Trophoblast cell (in vitro differentiated cells and primary cell): ENCODE measurements around the gene TXN.

Source experiments
- DNase-seq, 2 donors: peaks; one replicate each; pipeline ENCODE4 v3.0.0-alpha.2; 2016
- H2AFZ ChIP-seq: 2 replicates; pipeline ENCODE4 v1.6.1; 2013; ENCODE audit warnings: low read length, moderate library complexity, mild to moderate bottlenecking; ENCODE audit not compliant: insufficient read depth, poor library complexity
- H2AK5ac ChIP-seq: 2 replicates; pipeline ENCODE4 v1.6.1; 2013; ENCODE audit warnings: mild to moderate bottlenecking, low read length
- H2BK120ac ChIP-seq: 2 replicates; pipeline ENCODE4 v1.6.1; 2013; ENCODE audit warnings: low read length, mild to moderate bottlenecking, moderate library complexity; ENCODE audit not compliant: insufficient read depth, poor library complexity
- H2BK12ac ChIP-seq: 2 replicates; pipeline ENCODE4 v1.6.1; 2013; ENCODE audit warnings: mild to moderate bottlenecking, low read length, moderate library complexity
- H2BK5ac ChIP-seq: 2 replicates; pipeline ENCODE4 v1.6.1; 2013; ENCODE audit warnings: low read length, low read depth, moderate library complexity, mild to moderate bottlenecking; ENCODE audit not compliant: poor library complexity
- H3K14ac ChIP-seq: 2 replicates; pipeline ENCODE4 v1.6.1; 2013; ENCODE audit warnings: mild to moderate bottlenecking, low read length
- H3K18ac ChIP-seq: 2 replicates; pipeline ENCODE4 v1.6.1; 2013; ENCODE audit warnings: mild to moderate bottlenecking, low read length
- H3K23ac ChIP-seq: 2 replicates; pipeline ENCODE4 v1.6.1; 2013; ENCODE audit warnings: low read length
- H3K27ac ChIP-seq: 2 replicates; pipeline ENCODE4 v1.5.1; 2013; ENCODE audit warnings: low read depth, mild to moderate bottlenecking, inconsistent platforms, low read length, moderate library complexity
- H3K27me3 ChIP-seq: 2 replicates; pipeline ENCODE4 v1.6.1; 2013; ENCODE audit warnings: inconsistent platforms, mild to moderate bottlenecking, low read length, moderate library complexity; ENCODE audit not compliant: insufficient read depth
- H3K36me3 ChIP-seq, 2 experiments: 1 replicate in 1 of 2; 2 replicates in 1 of 2; pipeline ENCODE4 v1.6.1; 2013; ENCODE audit warnings: low read length in 2 of 2, mild to moderate bottlenecking in 2 of 2, moderate library complexity in 1 of 2; ENCODE audit not compliant: insufficient read depth in 2 of 2, control insufficient read depth in 1 of 2
- H3K4ac ChIP-seq: 2 replicates; pipeline ENCODE4 v1.6.1; 2013; ENCODE audit warnings: low read depth, mild to moderate bottlenecking, low read length, moderate library complexity
- H3K4me1 ChIP-seq, 2 experiments: 1 replicate in 1 of 2; 2 replicates in 1 of 2; pipeline ENCODE4 v1.6.1; 2013; ENCODE audit warnings: low read length in 2 of 2, mild to moderate bottlenecking in 2 of 2, moderate library complexity in 1 of 2; ENCODE audit not compliant: insufficient read depth in 2 of 2, control insufficient read depth in 1 of 2
- H3K4me2 ChIP-seq: 2 replicates; pipeline ENCODE4 v1.6.1; 2013; ENCODE audit warnings: inconsistent platforms, mild to moderate bottlenecking, low read length, moderate library complexity
- H3K4me3 ChIP-seq: 2 replicates; pipeline ENCODE4 v1.5.1; 2013; ENCODE audit warnings: mild to moderate bottlenecking, low read depth, low read length, inconsistent platforms
- H3K79me1 ChIP-seq: one replicate; pipeline ENCODE4 v1.6.1; 2013; ENCODE audit warnings: low read length
- H3K79me2 ChIP-seq: 2 replicates; pipeline ENCODE4 v1.6.1; 2013; ENCODE audit warnings: low read length, mild to moderate bottlenecking; ENCODE audit not compliant: control insufficient read depth, insufficient read depth, poor library complexity
- H3K9ac ChIP-seq: 2 replicates; pipeline ENCODE4 v1.6.1; 2013; ENCODE audit warnings: mild to moderate bottlenecking, low read length
- H3K9me3 ChIP-seq: 2 replicates; pipeline ENCODE4 v1.6.1; 2013; ENCODE audit warnings: low read depth, mild to moderate bottlenecking, control low read depth, inconsistent platforms, low read length; ENCODE audit not compliant: insufficient read depth
- H4K12ac ChIP-seq: 2 replicates; pipeline ENCODE4 v1.6.1; 2013; ENCODE audit warnings: low read depth, mild to moderate bottlenecking, low read length, moderate library complexity
- H4K8ac ChIP-seq: 2 replicates; pipeline ENCODE4 v1.6.1; 2013; ENCODE audit warnings: low read depth, mild to moderate bottlenecking, low read length, moderate library complexity
- H4K91ac ChIP-seq: one replicate; pipeline ENCODE4 v1.6.1; 2013; ENCODE audit warnings: low read depth, mild to moderate bottlenecking, low read length, moderate library complexity
- WGBS: extraction: QIAGEN DNeasy Blood & Tissue Kit; methylation state at CpG from one replicate; pipeline ENCODE4 v1.1.7; 2013; ENCODE audit warnings: missing lambda C conversion rate; ENCODE audit not compliant: insufficient read length, insufficient coverage; ENCODE audit errors: extremely low coverage; 5-methylcytosine and 5-hydroxymethylcytosine counted together

The TXN gene

GRCh38 chr9:110224583-110224982 is 31.7 kb downstream of the TXN start:
- Histone ChIP-seq H3K4me1 (no peaks in the 10 kb centered on the region), H3K27me3 (no peaks in the 10 kb centered on the region), H3K14ac (no peak overlapping the region), H4K91ac (no peak overlapping the region), H2BK12ac (no peak overlapping the region), H3K23ac (no peak overlapping the region), H2BK120ac (no peak overlapping the region), H2BK5ac (no peak overlapping the region), H3K4me3 (no peak overlapping the region), H2AK5ac (no peak overlapping the region), H3K79me2 (no peaks in the 10 kb centered on the region), H3K4me2 (no peak overlapping the region), H4K12ac (no peak overlapping the region), H3K27ac (no peak overlapping the region), H3K36me3 (no peaks in the 10 kb centered on the region), H3K79me1 (no peaks in the 10 kb centered on the region), H3K9me3 (no peaks in the 10 kb centered on the region), H2AFZ (no peak overlapping the region), H4K8ac (no peak overlapping the region), H3K4ac (no peak overlapping the region), H3K18ac (no peak overlapping the region), H3K9ac (no peak overlapping the region)
- DNase-seq, result no peak
- WGBS, result no CpG with 5 or more reads among the region's 3 CpGs

- Histone ChIP-seq H3K18ac (no peak overlapping the region), H3K79me1 (no peaks in the 10 kb centered on the region), H3K23ac (no peak overlapping the region), H3K9me3 (no peaks in the 10 kb centered on the region), H4K12ac (no peak overlapping the region), H4K8ac (no peak overlapping the region), H3K27me3 (no peaks in the 10 kb centered on the region), H3K79me2 (no peaks in the 10 kb centered on the region), H3K4me2 (no peak overlapping the region), H2BK120ac (no peak overlapping the region), H2AFZ (no peak overlapping the region), H2BK5ac (no peak overlapping the region), H3K4ac (no peak overlapping the region), H2BK12ac (no peak overlapping the region), H4K91ac (no peak overlapping the region), H3K4me3 (no peak overlapping the region), H3K36me3 (no peaks in the 10 kb centered on the region), H3K27ac (no peak overlapping the region), H2AK5ac (no peak overlapping the region), H3K9ac (no peak overlapping the region), H3K4me1 (no peaks in the 10 kb centered on the region), H3K14ac (no peak overlapping the region)
- no CpG with 5 or more reads among the region's 3 CpGs for WGBS
- no peak for DNase-seq
Measured at GRCh38 chr9:110220809-110221208, 35.5 kb downstream of the TXN start.

GRCh38 chr9:110217656-110218099 is 38.6 kb downstream of the TXN start:
- H2AFZ ChIP-seq, result no peak overlapping the region
- H2BK12ac ChIP-seq, result no peak overlapping the region
- H3K27ac ChIP-seq, result no peak overlapping the region
- H4K12ac ChIP-seq, result no peak overlapping the region
- H4K91ac ChIP-seq, result no peak overlapping the region
- H3K79me2 ChIP-seq, result no peaks in the 10 kb centered on the region
- no peaks in the 10 kb centered on the region for H3K9me3 ChIP-seq
- H3K14ac ChIP-seq, result no peak overlapping the region
- H3K4me2 ChIP-seq, result no peak overlapping the region
- no peaks in the 10 kb centered on the region for H3K79me1 ChIP-seq
- WGBS, result no CpG with 5 or more reads among the region's 10 CpGs
- no peaks in the 10 kb centered on the region for H3K27me3 ChIP-seq
- no peak overlapping the region for H2AK5ac ChIP-seq
- no peak overlapping the region for H4K8ac ChIP-seq
- no peak overlapping the region for H3K23ac ChIP-seq
- no peak overlapping the region for H3K4me3 ChIP-seq
- no peak overlapping the region for H2BK5ac ChIP-seq
- no peak overlapping the region for H3K18ac ChIP-seq
- no peaks in the 10 kb centered on the region for H3K36me3 ChIP-seq
- H3K4me1 ChIP-seq, result peaks cover 0 to 4% of the 10 kb centered on the region in 2 experiments
- no peak overlapping the region for H3K4ac ChIP-seq
- no peak overlapping the region for H3K9ac ChIP-seq
- peak in 1 of 2 donors; percentile 81 for DNase-seq
- H2BK120ac ChIP-seq, result no peak overlapping the region

- Histone ChIP-seq H2AK5ac (no peak overlapping the region), H3K27ac (no peak overlapping the region), H3K4me1 (peaks cover 0 to 6% of the 10 kb centered on the region in 2 experiments), H2BK5ac (no peak overlapping the region), H3K9me3 (no peaks in the 10 kb centered on the region), H3K79me1 (no peaks in the 10 kb centered on the region), H3K4ac (no peak overlapping the region), H2BK12ac (no peak overlapping the region), H3K18ac (no peak overlapping the region), H3K4me3 (no peak overlapping the region), H3K4me2 (no peak overlapping the region), H3K79me2 (no peaks in the 10 kb centered on the region), H4K12ac (no peak overlapping the region), H3K9ac (no peak overlapping the region), H4K91ac (no peak overlapping the region), H3K27me3 (no peaks in the 10 kb centered on the region), H3K14ac (no peak overlapping the region), H2AFZ (no peak overlapping the region), H3K23ac (no peak overlapping the region), H4K8ac (no peak overlapping the region), H2BK120ac (no peak overlapping the region), H3K36me3 (no peaks in the 10 kb centered on the region)
- WGBS, result no CpG with 5 or more reads among the region's 2 CpGs
- DNase-seq, result peak; percentile 75 to 87
Measured at GRCh38 chr9:110214586-110215355, 41.5 kb downstream of the TXN start.
